WI38 (cell line): ENCODE measurements around the gene LKAAEAR1.

ENCODE experiments used
- H3K4me3 ChIP-seq: 2 replicates; pipeline ENCODE4 v1.5.1; 2011; ENCODE audit warnings: low read depth, mild to moderate bottlenecking, control low read depth, low read length
- TF ChIP-seq, protein P1 (sequence below): IDR thresholded peaks from 2 replicates; pipeline ENCODE4 v1.5.1; 2012; ENCODE audit warnings: low read depth, mild to moderate bottlenecking, control low read depth, low read length

LKAAEAR1 gene

DNA sequence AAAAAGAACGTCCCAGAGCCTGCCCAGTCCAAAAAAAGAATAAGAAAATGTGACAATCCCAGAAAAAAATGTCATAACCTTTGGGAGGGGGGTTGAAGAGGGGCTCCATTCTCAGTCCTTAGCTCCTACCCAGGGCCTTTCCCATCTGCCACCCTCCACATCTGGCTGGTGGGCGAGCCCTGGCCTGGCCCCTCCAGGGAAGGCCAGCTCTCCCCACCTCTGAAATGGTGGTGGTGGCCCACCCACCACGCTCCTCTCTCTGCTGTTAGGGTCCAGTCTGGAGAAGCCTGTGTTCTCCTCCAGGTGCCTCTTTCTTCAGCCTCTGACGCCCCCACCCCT lies 5.3 kb downstream of the LKAAEAR1 start:
- TF ChIP-seq, protein P1, sequence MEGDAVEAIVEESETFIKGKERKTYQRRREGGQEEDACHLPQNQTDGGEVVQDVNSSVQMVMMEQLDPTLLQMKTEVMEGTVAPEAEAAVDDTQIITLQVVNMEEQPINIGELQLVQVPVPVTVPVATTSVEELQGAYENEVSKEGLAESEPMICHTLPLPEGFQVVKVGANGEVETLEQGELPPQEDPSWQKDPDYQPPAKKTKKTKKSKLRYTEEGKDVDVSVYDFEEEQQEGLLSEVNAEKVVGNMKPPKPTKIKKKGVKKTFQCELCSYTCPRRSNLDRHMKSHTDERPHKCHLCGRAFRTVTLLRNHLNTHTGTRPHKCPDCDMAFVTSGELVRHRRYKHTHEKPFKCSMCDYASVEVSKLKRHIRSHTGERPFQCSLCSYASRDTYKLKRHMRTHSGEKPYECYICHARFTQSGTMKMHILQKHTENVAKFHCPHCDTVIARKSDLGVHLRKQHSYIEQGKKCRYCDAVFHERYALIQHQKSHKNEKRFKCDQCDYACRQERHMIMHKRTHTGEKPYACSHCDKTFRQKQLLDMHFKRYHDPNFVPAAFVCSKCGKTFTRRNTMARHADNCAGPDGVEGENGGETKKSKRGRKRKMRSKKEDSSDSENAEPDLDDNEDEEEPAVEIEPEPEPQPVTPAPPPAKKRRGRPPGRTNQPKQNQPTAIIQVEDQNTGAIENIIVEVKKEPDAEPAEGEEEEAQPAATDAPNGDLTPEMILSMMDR, result no peak
- peak overlapping the region; percentile 78 for H3K4me3 ChIP-seq

- TF ChIP-seq, protein P1, result no peak
- no peak overlapping the region for H3K4me3 ChIP-seq
Measured at GRCh38 chr20:64077876-64078551, 6.2 kb downstream of the LKAAEAR1 start.

DNA sequence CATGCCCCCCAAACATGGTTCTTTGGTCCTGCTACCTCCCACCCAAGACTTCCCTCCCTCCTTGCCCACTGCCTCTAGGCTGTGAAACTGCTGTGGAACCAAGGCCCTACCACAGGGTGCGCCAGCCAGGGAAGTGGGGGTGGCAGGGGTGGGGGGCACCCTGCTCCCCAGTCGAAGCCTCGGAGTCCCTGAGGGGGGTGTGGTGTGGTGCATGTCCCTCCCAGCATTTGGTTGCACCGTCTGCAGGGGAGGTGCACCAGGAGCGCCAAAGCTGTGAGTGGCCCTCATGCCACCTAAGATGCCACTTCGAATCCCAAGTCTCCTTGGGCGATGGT lies 6.7 kb downstream of the LKAAEAR1 start:
- TF ChIP-seq, protein P1, result no peak
- no peak overlapping the region for H3K4me3 ChIP-seq

GRCh38 chr20:64077094-64077493 lies 7.1 kb downstream of the LKAAEAR1 start:
- no peak overlapping the region for H3K4me3 ChIP-seq
- TF ChIP-seq, protein P1, result no peak

GRCh38 chr20:64076061-64076997 lies 7.9 kb downstream of the LKAAEAR1 start:
- H3K4me3 ChIP-seq, result no peak overlapping the region
- TF ChIP-seq, protein P1, result no peak

GRCh38 chr20:64075556-64075955 lies 8.6 kb downstream of the LKAAEAR1 start:
- no peak overlapping the region for H3K4me3 ChIP-seq
- TF ChIP-seq, protein P1, result no peak

DNA sequence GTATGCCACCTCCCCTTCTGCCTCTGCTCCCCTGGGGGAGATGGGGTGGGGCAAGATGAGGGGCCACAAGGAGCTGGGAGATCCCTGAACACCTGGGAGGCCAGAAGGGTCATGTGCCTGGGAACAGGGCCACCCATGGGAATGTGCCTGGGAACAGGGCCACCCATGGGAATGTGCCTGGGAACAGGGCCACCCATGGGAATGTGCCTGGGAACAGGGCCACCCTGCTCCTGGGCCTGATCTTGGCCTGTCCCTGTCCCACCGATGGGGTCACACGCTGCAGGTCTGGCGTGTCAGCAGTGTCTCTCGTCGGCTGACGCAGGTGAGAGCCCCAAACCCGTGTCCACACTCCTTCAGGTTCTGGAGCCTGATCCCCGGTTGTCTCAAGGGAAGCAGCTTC lies 9.2 kb downstream of the LKAAEAR1 start:
- TF ChIP-seq, protein P1, result no peak
- H3K4me3 ChIP-seq, result no peak overlapping the region
